HEK293 (cell line): ENCODE results near the gene TBC1D5.

ENCODE experiments used
- CTCF ChIA-PET: fragments of 350-600 bp; formaldehyde crosslinking; extraction: SDS; loops from one replicate; lab custom pipeline; 2021; ENCODE audit warnings: antibody characterized with exemption; lab: Yijun Ruan, JAX
- POLR2A ChIA-PET: fragments of 300-600 bp; formaldehyde crosslinking; extraction: SDS; loops from one replicate; lab custom pipeline; 2020; ENCODE audit warnings: antibody characterized with exemption, inconsistent platforms; lab: Yijun Ruan, JAX
- H3K27ac ChIP-seq: fragments of 200-500 bp; sonication (Bioruptor generic); 2 replicates; pipeline ENCODE4 v1.5.1; 2014; ENCODE audit warnings: low read depth, low read length, control low read depth, inconsistent platforms; ENCODE audit errors: extremely low read depth
- H3K36me3 ChIP-seq, 2 experiments: fragments of 200-500 bp in 1 of 2; sonication (Bioruptor generic) in 1 of 2; 1 replicate in 1 of 2; 2 replicates in 1 of 2; pipeline ENCODE4 v1.5.1; 2014 to 2017; ENCODE audit warnings: inconsistent platforms in 2 of 2, low read length in 2 of 2; ENCODE audit not compliant: control insufficient read depth in 2 of 2, insufficient read depth in 1 of 2
- H3K4me1 ChIP-seq: fragments of 200-500 bp; sonication (Bioruptor generic); 2 replicates; pipeline ENCODE4 v1.5.1; 2014; ENCODE audit warnings: mild to moderate bottlenecking, low read length, inconsistent platforms; ENCODE audit not compliant: control insufficient read depth, insufficient read depth
- H3K4me3 ChIP-seq: 2 replicates; pipeline ENCODE4 v1.5.1; 2011; ENCODE audit warnings: low read depth, mild to moderate bottlenecking, control low read depth, low read length, moderate library complexity
- H3K9me3 ChIP-seq: fragments of 200-500 bp; sonication (Bioruptor generic); 2 replicates; pipeline ENCODE4 v1.5.1; 2014; ENCODE audit warnings: low read depth, low read length, inconsistent platforms; ENCODE audit not compliant: control insufficient read depth, insufficient read depth
- AEBP2 ChIP-seq: fragments of 450-650 bp; formaldehyde crosslinking; IDR thresholded peaks from 2 replicates; pipeline ENCODE4 v1.5.1; 2016; ENCODE audit warnings: missing biosample characterization, missing genetic modification characterization, borderline replicate concordance
- EGR2 ChIP-seq: fragments of 450-650 bp; formaldehyde crosslinking; IDR thresholded peaks from 2 replicates; pipeline ENCODE4 v1.5.1; 2016; ENCODE audit warnings: low read depth, missing biosample characterization, missing genetic modification characterization
- MEIS1 ChIP-seq: sonication (generic); formaldehyde crosslinking; IDR thresholded peaks from 2 replicates; pipeline ENCODE4 v1.8.1; 2022; ENCODE audit warnings: missing genetic modification reagents, mild to moderate bottlenecking, borderline replicate concordance
- PRDM4 ChIP-seq: fragments of 450-650 bp; formaldehyde crosslinking; IDR thresholded peaks from 2 replicates; pipeline ENCODE4 v1.5.1; 2017; ENCODE audit warnings: missing biosample characterization, missing genetic modification characterization
- SALL2 ChIP-seq: fragments of 450-650 bp; formaldehyde crosslinking; IDR thresholded peaks from 2 replicates; pipeline ENCODE4 v1.5.0; 2017; ENCODE audit warnings: missing biosample characterization, mild to moderate bottlenecking, missing genetic modification characterization, borderline replicate concordance
- SP7 ChIP-seq: fragments of 450-650 bp; formaldehyde crosslinking; IDR thresholded peaks from 2 replicates; pipeline ENCODE4 v1.5.1; 2016; ENCODE audit warnings: missing biosample characterization, missing genetic modification characterization
- TRIM28 ChIP-seq: IDR thresholded peaks from 2 replicates; pipeline ENCODE4 v1.6.1; 2011; ENCODE audit warnings: low read length, control low read depth, borderline replicate concordance
- ZBTB20 ChIP-seq: fragments of 450-650 bp; formaldehyde crosslinking; IDR thresholded peaks from 2 replicates; pipeline ENCODE4 v1.5.1; 2016; ENCODE audit warnings: missing biosample characterization, missing genetic modification characterization
- ZBTB48 ChIP-seq: fragments of 450-650 bp; formaldehyde crosslinking; IDR thresholded peaks from 2 replicates; pipeline ENCODE4 v1.5.1; 2016; ENCODE audit warnings: missing biosample characterization, missing genetic modification characterization
- ZBTB49 ChIP-seq: fragments of 450-650 bp; formaldehyde crosslinking; IDR thresholded peaks from 2 replicates; pipeline ENCODE4 v1.5.1; 2016; ENCODE audit warnings: missing biosample characterization, missing genetic modification characterization, low read depth
- ZFP37 ChIP-seq: fragments of 450-650 bp; formaldehyde crosslinking; IDR thresholded peaks from 2 replicates; pipeline ENCODE4 v1.5.1; 2016; ENCODE audit warnings: missing biosample characterization, missing genetic modification characterization
- ZFP41 ChIP-seq: fragments of 450-650 bp; formaldehyde crosslinking; IDR thresholded peaks from 2 replicates; pipeline ENCODE4 v1.5.1; 2016; ENCODE audit warnings: missing biosample characterization, missing genetic modification characterization, borderline replicate concordance
- ZNF138 ChIP-seq: fragments of 450-650 bp; formaldehyde crosslinking; IDR thresholded peaks from 2 replicates; pipeline ENCODE4 v1.5.1; 2016; ENCODE audit warnings: missing biosample characterization, missing genetic modification characterization, borderline replicate concordance
- ZNF155 ChIP-seq: fragments of 450-650 bp; formaldehyde crosslinking; IDR thresholded peaks from 2 replicates; pipeline ENCODE4 v1.5.1; 2016; ENCODE audit warnings: missing biosample characterization, missing genetic modification characterization
- ZNF214 ChIP-seq: fragments of 450-650 bp; formaldehyde crosslinking; IDR thresholded peaks from 2 replicates; pipeline ENCODE4 v1.5.1; 2017; ENCODE audit warnings: missing biosample characterization, mild to moderate bottlenecking, missing genetic modification characterization, borderline replicate concordance
- ZNF350 ChIP-seq: fragments of 450-650 bp; formaldehyde crosslinking; IDR thresholded peaks from 2 replicates; pipeline ENCODE4 v1.5.0; 2017; ENCODE audit warnings: missing biosample characterization, mild to moderate bottlenecking, missing genetic modification characterization
- ZNF404 ChIP-seq: fragments of 450-650 bp; formaldehyde crosslinking; IDR thresholded peaks from 2 replicates; pipeline ENCODE4 v1.5.1; 2017; ENCODE audit warnings: missing biosample characterization, missing genetic modification characterization
- ZNF426 ChIP-seq: fragments of 450-650 bp; formaldehyde crosslinking; IDR thresholded peaks from 2 replicates; pipeline ENCODE4 v1.5.1; 2017; ENCODE audit warnings: missing biosample characterization, missing genetic modification characterization, mild to moderate bottlenecking, inconsistent platforms, moderate library complexity
- ZNF626 ChIP-seq: fragments of 450-650 bp; sonication (Bioruptor Pico); formaldehyde crosslinking; IDR thresholded peaks from 2 replicates; pipeline ENCODE4 v1.5.1; 2018; ENCODE audit warnings: missing biosample characterization, missing genetic modification characterization, inconsistent platforms
- ZNF670 ChIP-seq: fragments of 450-650 bp; formaldehyde crosslinking; IDR thresholded peaks from 2 replicates; pipeline ENCODE4 v1.5.1; 2016; ENCODE audit warnings: missing biosample characterization, missing genetic modification characterization, low read depth
- ZNF692 ChIP-seq: fragments of 450-650 bp; formaldehyde crosslinking; IDR thresholded peaks from 2 replicates; pipeline ENCODE4 v1.5.1; 2016; ENCODE audit warnings: missing biosample characterization, missing genetic modification characterization
- ZNF701 ChIP-seq: fragments of 450-650 bp; formaldehyde crosslinking; IDR thresholded peaks from 2 replicates; pipeline ENCODE4 v1.5.1; 2016; ENCODE audit warnings: missing biosample characterization, missing genetic modification characterization
- ZNF791 ChIP-seq: fragments of 450-650 bp; formaldehyde crosslinking; IDR thresholded peaks from 2 replicates; pipeline ENCODE4 v1.5.1; 2016; ENCODE audit warnings: missing biosample characterization, missing genetic modification characterization
- ZSCAN4 ChIP-seq: fragments of 450-650 bp; formaldehyde crosslinking; IDR thresholded peaks from 2 replicates; pipeline ENCODE4 v1.5.1; 2017; ENCODE audit warnings: missing biosample characterization, missing genetic modification characterization

Gene TBC1D5

GRCh38 chr3:17674082-17674686 is 68.2 kb downstream of the TBC1D5 start (continued):
- TF ChIP-seq ZFP41 (tag by site-specific recombination) = no peak
- no peak for TF ChIP-seq AEBP2 (tag by site-specific recombination)
- TF ChIP-seq ZNF155 (tag by site-specific recombination) = no peak
- no peak for TF ChIP-seq ZNF791 (tag by site-specific recombination)
- TF ChIP-seq ZFP37 (tag by site-specific recombination) = no peak
- no peak for TF ChIP-seq ZSCAN4 (tag by site-specific recombination)
- TF ChIP-seq SALL2 (tag by site-specific recombination) = no peak
- TF ChIP-seq ZNF138 (tag by site-specific recombination) = no peak

- TF ChIP-seq MEIS1 (CRISPR knock-in tag) (no peak), ZBTB49 (tag by site-specific recombination) (no peak), ZFP41 (tag by site-specific recombination) (no peak), ZBTB20 (tag by site-specific recombination) (no peak), EGR2 (no peak), ZBTB48 (tag by site-specific recombination) (no peak), ZNF701 (tag by site-specific recombination) (no peak), ZNF692 (no peak), ZNF350 (tag by site-specific recombination) (no peak), ZNF426 (no peak), ZNF626 (no peak), ZNF214 (tag by site-specific recombination) (no peak), ZNF670 (no peak), SP7 (tag by site-specific recombination) (no peak), ZNF404 (tag by site-specific recombination) (no peak), PRDM4 (tag by site-specific recombination) (no peak), TRIM28 (no peak)
- H3K4me1 ChIP-seq = no peaks in the 10 kb centered on the region
- ChIA-PET POLR2A (no interaction called here), CTCF (no interaction called here)
- H3K36me3 ChIP-seq = no peaks in the 10 kb centered on the region
- no peaks in the 10 kb centered on the region; the same call in 1 of the 2 replicates for H3K9me3 ChIP-seq
- no peak overlapping the region for H3K27ac ChIP-seq
- H3K4me3 ChIP-seq = no peak overlapping the region
Measured at GRCh38 chr3:17672506-17672905, 69.9 kb downstream of the TBC1D5 start.
